Measurements from ENCODE around the gene ITGB6. TPM values are rescaled to one million over a fixed set of nuclear protein-coding genes. Genes with fewer than 3 reads are reported as not detected.
"Not testable (repeated sequence)": the region's sequence is repeated elsewhere in the genome, so short reads cannot be mapped to it uniquely, and the experiment has no call there.

The ITGB6 gene
- total RNA-seq, 1 experiment from 2014 or later, result 15.2 TPM

DNA sequence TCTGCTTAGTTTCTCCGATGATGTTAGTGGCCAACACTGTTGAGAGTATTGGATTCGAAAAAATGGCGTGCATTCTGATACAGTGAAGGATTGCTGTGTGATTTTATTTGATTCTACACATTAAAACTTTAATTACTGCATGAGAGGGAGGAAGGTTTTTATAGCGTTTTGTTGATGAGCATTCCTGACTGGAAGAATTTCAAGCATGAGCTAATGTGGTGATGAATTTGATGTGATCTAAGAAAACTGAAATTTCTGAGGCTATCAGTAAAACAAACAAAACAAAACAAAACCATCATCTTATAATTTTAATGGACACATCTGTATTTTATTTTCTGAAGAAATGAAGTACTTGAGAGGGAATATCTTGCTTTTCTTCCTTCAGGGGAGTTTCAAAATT lies 59.6 kb downstream of the ITGB6 start:
- DNase-seq (ENCODE audit: low read depth), result peak; percentile 19

DNA sequence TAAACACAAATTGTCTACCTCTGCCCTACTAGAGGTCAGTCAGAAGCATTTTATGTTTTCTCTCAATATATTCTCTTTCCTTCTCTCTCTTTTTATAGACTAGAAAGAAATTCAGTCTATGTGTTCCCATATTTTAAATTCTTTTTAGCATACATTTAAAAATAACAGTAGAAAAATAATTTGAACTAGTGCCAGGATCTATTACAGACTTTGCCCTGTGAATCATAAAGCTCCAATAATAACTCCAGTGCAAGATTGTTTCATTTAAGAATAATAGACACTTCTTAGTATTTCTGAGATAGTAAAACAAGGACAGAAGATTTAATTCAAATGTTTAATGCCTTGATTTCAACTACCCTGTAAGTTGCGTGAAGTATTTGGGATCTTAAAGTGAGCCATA lies 60.1 kb downstream of the ITGB6 start:
- no peak for DNase-seq (ENCODE audit: low read depth)

DNA sequence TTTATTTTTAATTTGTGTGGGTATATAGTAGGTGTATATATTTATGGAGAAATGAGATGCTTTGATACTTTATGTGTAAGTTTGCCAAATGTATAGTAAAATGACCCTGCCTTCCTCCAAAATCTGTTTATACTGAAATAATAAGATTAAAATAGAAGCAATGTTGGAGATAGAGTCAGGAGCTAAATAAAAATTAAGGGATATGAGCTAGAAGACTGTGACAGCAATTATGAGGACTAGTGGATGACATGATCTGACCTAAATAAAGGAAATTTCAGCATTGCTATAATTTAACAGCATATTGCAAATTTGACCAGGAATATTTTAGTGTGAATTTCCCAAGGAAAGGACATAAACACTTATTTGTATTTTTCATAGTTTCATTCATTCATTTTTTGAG lies 60.7 kb downstream of the ITGB6 start:
- DNase-seq (ENCODE audit: low read depth), result no peak

DNA sequence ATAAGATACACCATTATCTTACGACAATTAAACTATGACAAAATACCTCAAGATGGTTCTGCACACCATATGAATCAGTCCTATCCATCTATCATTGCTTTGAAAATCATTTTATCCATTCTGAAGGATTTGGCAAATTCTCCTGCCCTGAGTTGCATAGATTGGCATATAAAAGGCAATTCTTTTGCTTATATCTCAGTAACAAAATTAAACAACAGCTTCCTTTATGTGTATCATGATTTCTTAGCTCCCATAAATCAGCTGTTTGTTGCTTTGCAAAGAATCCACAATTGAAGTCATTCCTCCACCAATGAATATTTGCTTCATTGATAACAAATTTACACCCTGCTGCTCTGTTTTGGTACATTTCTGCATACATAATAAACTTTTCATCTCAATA lies 61.7 kb downstream of the ITGB6 start:
- no peak for DNase-seq (ENCODE audit: low read depth)

DNA sequence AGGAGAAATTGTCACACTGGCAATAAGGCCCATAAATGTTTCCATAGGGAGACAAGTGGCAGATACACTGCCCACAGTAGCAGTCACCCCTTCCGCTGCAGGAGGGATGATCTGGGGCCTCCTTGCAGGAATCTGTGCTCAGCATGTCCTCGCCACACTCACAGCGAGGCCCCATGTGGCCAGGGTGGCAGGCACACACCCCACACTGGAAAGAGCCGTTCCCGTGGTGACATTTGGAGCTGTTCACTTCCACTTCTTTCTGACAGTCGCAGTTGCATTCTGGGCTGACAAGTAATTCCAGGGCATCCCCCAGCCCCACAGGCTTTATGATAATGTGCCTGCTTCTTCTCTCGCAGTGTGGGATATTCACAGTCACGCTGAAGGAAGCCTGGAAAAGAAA lies 62.6 kb downstream of the ITGB6 start:
- no peak for DNase-seq (ENCODE audit: low read depth)

DNA sequence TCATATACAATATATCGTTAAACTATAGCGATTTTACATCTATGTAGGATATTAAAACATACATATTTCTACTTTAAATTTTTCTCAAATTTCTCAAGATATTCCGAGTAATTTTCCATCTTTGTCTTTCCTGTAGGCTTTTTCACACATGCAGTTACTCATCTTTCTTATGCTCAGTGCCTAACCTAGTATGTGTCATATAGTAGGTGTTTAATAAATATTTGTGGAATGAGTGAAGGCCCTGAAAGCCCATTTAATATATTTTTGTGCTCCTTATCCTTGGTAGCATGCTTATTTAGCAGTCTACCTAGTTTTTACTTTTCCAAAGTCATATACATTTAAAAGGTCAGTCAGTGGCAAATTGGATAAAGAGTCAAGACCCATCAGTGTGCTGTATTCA lies 67.3 kb downstream of the ITGB6 start:
- no peak for DNase-seq (ENCODE audit: low read depth)

DNA sequence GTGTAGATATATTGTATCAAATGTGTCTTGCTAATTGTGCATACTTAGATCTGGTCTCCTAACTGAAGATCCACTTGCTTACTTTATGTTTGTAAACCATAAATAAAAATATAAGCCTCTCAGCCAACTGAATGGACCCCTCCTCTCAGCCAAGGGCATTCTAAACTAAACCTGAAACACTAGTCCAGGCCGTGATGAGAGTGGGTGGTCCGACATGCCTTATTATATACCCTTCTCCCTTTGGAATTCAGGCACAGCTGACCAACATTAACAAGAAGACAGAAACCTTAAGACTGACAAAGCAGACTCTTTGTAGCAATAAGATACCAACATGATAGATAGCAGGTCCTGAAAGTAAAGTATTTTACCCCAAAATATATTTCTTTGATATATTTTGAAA lies 73.3 kb downstream of the ITGB6 start:
- no peak for DNase-seq (ENCODE audit: low read depth)

DNA sequence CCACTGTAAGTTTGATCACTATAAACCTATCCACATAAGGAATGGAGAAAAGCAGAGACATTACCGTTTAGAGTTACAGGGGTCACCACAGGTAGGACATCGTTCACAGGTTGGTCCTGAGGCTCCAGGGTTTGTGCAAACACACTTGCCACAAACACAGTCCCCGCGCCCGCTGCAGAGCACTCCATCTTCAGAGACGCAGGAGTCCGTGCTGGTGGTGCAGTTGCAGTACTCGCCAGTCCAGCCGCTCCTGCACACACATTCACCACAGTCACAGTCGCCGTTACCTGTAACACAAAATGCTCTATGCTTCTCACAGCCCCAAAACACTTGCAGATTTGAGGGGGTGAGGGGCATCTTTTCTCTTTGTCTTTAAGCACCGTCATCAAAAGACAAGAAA lies 73.8 kb downstream of the ITGB6 start:
- no peak for DNase-seq (ENCODE audit: low read depth)

DNA sequence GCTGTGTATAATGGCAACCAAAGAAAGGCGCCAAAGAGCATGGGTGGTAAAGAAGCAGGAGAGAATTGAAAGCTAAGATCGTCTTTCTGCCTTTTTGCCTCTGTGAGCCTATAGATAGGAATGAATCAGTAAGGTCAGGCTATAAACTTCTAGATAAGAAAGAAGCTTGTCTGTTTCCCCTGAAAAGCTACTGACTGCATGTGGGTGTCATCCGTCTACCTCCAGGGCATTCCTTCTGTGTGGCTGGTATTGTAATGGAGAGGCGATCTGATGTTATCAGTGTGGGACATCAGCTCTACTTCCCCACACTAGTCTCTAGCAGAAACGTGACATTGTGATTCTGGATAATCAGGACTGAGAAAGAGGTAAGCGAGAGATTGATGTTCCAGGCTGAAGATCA lies 74.2 kb downstream of the ITGB6 start:
- DNase-seq (ENCODE audit: low read depth), result no peak

DNA sequence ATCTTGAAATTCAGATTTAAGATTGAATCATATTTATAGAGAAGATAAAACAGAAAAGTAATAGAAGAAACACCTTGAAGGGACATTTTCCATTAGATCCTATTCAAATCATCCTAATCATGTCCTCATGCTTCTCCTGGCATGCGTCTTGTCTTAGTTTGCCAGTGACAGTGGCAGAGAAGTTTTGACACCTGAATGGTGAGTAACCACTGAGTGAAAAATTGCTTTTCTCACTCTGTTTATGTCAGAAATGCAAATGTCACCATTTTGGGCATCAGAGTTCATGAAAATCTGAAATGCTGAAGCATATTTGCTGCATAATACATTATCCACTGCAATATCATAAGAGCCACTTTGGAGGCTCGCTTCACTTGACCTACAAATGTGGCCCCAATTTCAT lies 74.7 kb downstream of the ITGB6 start:
- no peak for DNase-seq (ENCODE audit: low read depth)

DNA sequence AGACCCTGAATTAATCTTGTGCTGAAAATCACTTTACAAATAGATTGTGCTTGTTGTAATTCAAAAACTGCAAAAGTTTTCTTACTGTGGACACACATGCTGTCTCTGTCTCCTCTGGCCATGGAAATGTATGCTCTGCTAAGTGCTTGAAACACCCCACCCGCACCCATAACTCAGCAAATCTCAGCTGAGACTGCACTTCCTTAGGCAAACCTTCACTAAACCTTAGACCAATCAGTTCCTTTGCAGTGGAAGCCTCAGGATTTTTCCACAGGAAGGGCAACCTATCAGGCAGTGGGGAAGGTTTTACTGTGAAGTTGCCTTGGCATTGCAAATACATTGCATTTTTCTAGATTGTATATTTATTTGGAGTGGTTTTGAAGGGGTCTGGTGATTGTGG lies 75.5 kb downstream of the ITGB6 start:
- DNase-seq (ENCODE audit: low read depth), result no peak

DNA sequence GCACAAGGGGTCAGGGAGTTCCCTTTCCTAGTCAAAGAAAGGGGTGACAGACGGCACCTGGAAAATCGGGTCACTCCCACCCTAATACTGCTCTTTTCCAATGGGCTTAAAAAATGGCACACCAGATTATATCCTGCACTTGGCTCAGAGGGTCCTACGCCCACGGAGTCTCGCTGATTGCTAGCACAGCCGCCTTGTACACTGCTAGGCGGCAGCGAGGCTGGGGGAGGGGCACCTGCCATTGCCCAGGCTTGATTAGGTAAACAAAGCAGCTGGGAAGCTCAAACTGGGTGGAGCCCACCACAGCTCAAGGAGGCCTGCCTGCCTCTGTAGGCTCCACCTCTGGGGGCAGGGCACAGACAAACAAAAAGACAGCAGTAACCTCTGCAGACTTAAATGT lies 85.4 kb downstream of the ITGB6 start:
- DNase-seq (ENCODE audit: low read depth), result not testable (repeated sequence)

DNA sequence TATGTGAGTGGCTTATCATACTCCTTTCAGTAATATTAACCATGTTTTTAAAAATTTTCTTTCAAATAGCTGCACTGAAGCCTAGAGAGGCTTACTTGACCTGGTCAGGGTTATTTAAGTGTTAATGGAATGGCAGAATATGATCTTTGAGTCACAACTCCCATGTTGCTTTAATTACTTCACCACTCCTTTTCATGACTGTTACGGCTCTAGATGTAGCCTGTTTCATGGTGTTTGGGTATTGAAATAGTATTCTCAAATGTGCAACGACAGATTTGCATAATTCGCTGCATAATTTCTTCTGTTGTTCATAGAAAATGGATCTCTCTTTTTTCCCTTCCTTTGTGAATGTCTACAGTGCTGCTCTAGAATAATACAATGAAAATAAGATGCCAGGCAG lies 86.1 kb downstream of the ITGB6 start:
- no peak for DNase-seq (ENCODE audit: low read depth)

DNA sequence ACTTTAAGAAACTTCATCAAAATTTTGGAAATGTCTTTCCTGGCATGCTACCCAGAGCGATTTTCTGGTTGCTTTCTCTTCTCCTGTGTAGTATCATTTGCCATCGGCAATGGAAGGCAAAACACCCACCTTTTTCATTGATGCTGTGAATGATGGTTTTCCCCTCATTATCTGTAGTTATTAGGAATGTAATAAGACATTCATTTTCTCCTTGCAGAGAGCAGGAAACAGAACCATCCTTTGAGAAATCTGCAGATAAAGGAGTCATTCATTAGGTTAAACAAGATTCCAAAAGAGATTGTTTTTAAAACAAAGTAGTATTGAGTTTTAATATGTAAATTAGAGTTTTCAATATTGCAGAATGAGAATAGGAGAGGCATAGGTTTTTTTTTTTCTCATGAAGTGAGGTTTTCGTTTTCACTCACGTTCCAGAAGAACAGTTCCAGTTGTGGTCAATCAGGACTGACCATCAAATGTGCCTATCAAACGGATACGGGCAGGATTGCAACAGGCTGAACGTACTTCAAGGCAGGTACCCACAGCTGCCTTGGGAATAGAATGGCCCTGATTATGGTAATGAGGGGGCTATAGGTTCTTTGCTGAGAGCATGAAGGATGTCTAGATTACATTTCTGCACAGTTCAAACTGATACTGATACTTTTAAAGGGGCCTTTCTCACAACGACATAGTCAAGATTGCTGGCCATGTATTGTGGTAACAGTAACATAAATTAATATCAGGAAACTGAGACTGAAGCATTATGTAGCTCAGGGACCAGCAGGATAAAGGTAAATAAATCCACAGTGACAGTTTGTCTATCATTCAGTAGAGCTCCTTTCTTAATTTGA lies 87.9 kb downstream of the ITGB6 start:
- no peak for DNase-seq (ENCODE audit: low read depth)

DNA sequence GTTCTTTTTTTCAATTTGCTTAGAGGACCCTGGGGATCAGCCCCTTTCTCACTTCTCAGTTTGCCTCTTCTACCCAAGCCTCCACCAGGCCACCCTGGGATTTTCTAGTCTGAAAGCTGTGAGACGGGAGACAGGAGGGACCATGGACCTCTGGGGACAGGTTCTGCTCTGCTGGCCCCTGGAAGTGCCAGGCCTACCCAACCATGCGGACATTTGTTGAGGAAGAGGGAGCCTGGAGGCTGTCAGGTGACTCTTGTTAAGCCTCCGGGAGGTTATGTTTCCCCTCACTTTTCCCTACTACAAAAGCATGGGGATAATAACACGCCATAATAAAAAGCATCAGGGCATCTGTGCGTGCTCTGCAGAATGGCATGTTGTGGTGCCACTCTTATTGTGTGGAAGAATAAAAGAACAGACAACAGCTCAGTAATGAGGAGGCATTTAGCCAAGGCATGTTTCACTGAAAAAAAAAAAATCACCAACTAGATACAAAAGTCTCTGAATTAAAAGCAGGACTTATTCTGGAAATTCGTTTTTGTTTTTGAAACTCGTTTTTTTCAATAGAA lies 89.3 kb downstream of the ITGB6 start:
- no peak for DNase-seq (ENCODE audit: low read depth)

DNA sequence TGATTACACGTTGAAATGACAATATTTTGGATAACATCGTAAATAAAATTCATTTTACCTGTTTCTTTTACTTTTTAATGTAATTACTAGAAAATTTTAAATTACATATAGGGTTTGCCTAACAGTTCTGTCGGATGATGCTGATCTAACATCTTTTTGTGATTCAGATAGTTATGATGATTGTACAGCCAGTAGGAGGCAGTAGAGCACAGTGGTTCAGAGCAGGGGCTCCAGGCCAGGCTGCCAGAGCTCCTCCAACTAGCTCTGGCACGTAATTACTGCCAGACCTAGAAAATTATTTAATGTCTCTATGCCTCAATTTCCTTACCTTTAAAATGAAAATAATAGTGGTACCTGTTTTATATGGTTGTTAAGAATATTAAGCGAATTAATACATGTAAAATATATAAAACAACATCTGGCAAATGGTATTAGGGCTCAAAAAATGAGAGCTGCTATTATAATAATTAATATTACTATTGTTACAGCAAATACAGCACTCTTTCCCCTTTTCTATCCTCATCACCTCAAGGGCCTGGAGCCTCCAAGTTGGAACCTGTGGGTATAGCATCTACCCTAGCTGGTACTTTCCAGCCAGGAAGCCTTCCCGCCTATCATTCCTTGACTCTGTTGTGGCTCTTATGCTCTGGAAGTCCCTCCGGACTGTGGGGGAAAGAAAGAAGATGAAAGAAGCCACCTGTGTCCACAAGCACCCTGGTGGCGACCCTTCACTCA lies 90.0 kb downstream of the ITGB6 start:
- peak; percentile 76 for DNase-seq (ENCODE audit: low read depth)

DNA sequence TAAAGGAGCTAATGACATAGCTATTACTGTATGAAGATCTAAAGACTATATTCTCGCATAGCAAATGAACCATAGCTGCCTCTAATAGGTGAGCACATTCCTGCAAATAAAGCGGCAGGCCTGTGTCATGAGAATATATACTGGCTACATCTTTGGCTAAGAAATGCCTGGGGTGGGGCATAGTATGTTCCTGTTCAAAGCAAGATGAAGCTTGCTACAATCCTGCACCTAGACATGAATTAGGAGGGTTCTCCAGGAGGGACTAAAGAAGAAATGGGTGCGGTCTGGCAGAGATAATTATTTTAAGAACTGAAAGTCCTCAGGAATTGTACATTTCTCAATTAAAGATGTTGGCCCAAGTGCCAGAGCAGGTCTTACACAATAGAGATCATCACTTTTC lies 90.8 kb downstream of the ITGB6 start:
- no peak for DNase-seq (ENCODE audit: low read depth)

DNA sequence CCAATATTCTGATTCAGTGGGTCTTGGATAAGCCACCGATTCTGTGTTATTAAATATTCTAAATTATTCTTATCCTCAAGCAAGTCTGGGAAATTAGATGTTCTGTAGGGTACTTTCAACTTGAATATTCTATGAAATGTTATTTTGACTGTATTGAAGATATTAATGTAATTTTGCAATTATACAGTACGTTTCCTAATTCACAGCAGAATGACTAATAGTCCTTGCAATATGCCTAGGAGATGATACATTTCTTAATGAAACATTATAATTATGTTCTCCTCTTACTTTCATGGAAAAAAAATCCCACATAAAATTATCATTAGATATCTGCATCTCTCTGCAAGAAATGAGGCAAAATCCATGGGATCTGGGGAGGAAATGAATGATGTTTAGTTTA lies 91.4 kb downstream of the ITGB6 start:
- DNase-seq (ENCODE audit: low read depth), result no peak

DNA sequence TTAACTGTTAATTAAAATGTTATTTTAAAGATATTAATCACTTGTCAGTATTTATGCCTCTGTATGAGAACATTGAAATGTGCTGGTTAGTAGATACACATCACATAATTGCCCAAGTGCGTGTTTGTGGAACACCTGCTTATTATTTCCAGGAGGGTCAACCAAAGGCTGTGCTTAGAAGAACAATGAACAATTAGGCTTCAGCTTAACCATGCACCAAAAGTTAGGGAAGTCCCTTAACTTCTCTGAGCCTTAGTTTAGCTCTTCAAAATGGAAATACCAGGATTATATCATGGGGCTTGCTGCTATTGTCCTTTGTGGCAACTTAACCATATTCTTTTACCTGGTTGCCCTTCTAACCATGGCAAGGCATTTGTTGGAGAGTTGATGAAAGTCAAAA lies 94.7 kb downstream of the ITGB6 start:
- DNase-seq (ENCODE audit: low read depth), result no peak

DNA sequence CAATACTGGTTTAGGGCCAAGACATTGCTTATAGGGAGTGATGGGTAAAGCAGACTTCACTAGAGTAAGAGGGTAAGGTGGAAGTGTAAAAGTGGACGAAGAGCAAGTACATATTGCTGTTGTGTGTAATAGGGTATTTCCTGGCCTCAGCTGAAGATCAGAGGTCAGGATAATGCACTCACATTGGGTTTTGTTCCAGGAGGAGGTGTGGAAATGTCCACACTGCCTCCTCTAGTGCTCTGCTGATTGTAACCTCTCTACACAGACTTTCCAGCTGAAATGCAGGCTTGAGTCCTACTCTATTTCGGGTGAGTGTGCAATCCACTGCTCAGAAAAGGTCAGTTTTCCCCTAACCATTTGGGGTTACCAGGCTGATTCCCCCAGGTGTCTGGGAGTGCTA lies 96.0 kb downstream of the ITGB6 start:
- no peak for DNase-seq (ENCODE audit: low read depth)

DNA sequence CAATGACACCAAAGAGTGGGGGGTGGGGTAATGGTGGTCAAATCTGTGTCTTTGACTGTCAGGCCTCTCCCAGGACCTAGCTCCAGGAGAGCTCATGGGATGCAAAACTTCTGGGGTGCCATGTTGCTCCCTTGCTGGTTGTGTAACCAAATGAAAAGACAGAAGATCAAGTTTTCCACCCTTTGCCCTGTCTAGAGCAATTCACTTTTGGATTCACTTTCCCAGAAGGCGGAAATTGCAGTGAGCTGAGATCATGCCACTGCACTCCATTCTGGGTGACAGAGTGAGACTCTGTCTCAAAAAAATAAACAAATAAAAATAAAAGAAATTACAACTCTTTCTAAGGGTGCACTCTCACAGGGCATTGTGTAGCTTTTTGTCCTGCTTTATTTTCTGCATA lies 102.7 kb downstream of the ITGB6 start:
- DNase-seq (ENCODE audit: low read depth), result no peak

DNA sequence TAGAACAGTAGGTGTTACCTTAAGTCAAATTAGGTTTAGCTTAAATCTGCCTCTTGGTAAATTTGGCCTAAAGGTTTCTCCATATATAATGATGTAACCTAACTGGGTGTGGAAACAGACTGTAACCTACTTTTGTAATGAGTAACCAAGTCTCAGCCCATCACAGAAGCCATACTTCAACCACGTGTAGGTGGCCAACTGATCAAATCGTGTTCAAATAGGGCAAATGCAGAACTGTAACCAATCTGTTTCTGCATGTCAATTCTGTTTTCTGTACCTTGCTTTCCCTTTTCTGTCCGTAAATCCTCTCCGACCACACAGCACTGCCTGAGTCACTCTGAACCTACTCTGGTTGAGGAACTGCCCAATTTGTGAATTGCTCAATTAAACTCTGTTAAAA lies 103.7 kb downstream of the ITGB6 start:
- DNase-seq (ENCODE audit: low read depth), result no peak

DNA sequence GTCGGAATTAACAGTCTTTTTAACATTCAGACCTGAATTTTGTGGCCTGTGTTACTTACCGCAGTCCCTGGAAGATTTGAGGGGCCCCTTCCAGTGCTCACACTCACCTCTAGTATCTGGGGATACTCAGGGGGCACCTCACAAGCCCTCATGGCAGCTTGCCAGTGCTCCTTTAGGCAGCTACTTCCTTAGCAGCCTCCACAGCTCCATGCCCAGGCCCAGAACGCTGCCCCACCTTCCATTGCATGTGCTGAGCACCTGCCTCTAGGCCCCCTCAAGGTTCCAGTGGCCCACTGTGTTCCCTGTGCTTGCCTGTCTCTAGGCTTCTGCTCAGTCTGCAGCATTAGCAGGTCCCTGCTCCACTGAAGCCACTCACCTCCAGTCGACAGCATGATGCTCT lies 107.6 kb downstream of the ITGB6 start:
- no peak for DNase-seq (ENCODE audit: low read depth)

Measured in LHCN-M2 (cell line).